ENCODE results near the gene TNFAIP8L1.

- TF ChIP-seq RAD21 (IDR thresholded peaks at IDR 0.05; ENCODE audit: low read depth), result no peak
- TF ChIP-seq MAX (IDR thresholded peaks at IDR 0.05), result no peak
- no peak for TF ChIP-seq YY1 (IDR thresholded peaks at IDR 0.05; ENCODE audit: low read depth)
- no peak for TF ChIP-seq TAF1 (IDR thresholded peaks at IDR 0.05; ENCODE audit: low read depth)
- no peak for TF ChIP-seq NFIC (IDR thresholded peaks at IDR 0.05)
- TF ChIP-seq TCF12 (IDR thresholded peaks at IDR 0.05; ENCODE audit: low read depth), result no peak
- TF ChIP-seq CEBPB (IDR thresholded peaks at IDR 0.05), result no peak
- no peak for TF ChIP-seq REST (IDR thresholded peaks at IDR 0.05; ENCODE audit: low read depth)
- TF ChIP-seq CREB1 (IDR thresholded peaks at IDR 0.05; ENCODE audit: low read depth), result no peak
- no peak for TF ChIP-seq EP300 (IDR thresholded peaks at IDR 0.05; ENCODE audit: borderline replicate concordance)
- no peak for TF ChIP-seq ZBTB7A (IDR thresholded peaks at IDR 0.05; ENCODE audit: low read depth)
- no peak for TF ChIP-seq USF1 (IDR thresholded peaks at IDR 0.05)
- no peak for TF ChIP-seq FOXM1 (IDR thresholded peaks at IDR 0.05; ENCODE audit: borderline replicate concordance, low read depth)
These were observed 48.0 kb upstream of the TNFAIP8L1 start for GRCh38 chr19:4591320-4591719.

Data from Ishikawa (cell line).